ENCODE measurements around the gene PLCD1.
"Not testable (repeated sequence)": the region's sequence is repeated elsewhere in the genome, so short reads cannot be mapped to it uniquely, and the experiment has no call there.

The PLCD1 gene

GRCh38 chr3:37984051-37984450 lies 45.4 kb downstream of the PLCD1 start:
- DNase-seq, result no peak

- no peak for DNase-seq
Measured at GRCh38 chr3:37982331-37982730, 47.1 kb downstream of the PLCD1 start.

- DNase-seq, result no peak
Measured at GRCh38 chr3:37981348-37981664, 48.1 kb downstream of the PLCD1 start.

- DNase-seq, result no peak
Measured at GRCh38 chr3:37980462-37981347, 48.7 kb downstream of the PLCD1 start.

GRCh38 chr3:37979541-37980461 lies 49.6 kb downstream of the PLCD1 start:
- no peak for DNase-seq

- DNase-seq, result peak; percentile 36 to 70
Measured at GRCh38 chr3:37974121-37975083, 55.0 kb downstream of the PLCD1 start.

GRCh38 chr3:37973246-37974054 lies 56.0 kb downstream of the PLCD1 start:
- no peak for DNase-seq

- DNase-seq, result not testable (repeated sequence)
Measured at GRCh38 chr3:37972056-37972455, 57.4 kb downstream of the PLCD1 start.

- DNase-seq, result peak; percentile 16 to 25
Measured at GRCh38 chr3:37971467-37971866, 58.0 kb downstream of the PLCD1 start.

- no peak for DNase-seq
Measured at GRCh38 chr3:37970802-37971201, 58.6 kb downstream of the PLCD1 start.

- DNase-seq, result no peak
Measured at GRCh38 chr3:37969596-37970100, 59.8 kb downstream of the PLCD1 start.

- no peak for DNase-seq
Measured at GRCh38 chr3:37968813-37969595, 60.4 kb downstream of the PLCD1 start.

GRCh38 chr3:37968199-37968598 lies 61.2 kb downstream of the PLCD1 start:
- no peak for DNase-seq

- peak; percentile 16 to 40 for DNase-seq
Measured at GRCh38 chr3:37967260-37967881, 62.1 kb downstream of the PLCD1 start.

GRCh38 chr3:37964716-37965115 lies 64.7 kb downstream of the PLCD1 start:
- DNase-seq, result no peak

GRCh38 chr3:37964146-37964545 lies 65.3 kb downstream of the PLCD1 start:
- no peak for DNase-seq

- no peak for DNase-seq
Measured at GRCh38 chr3:37963635-37964034, 65.8 kb downstream of the PLCD1 start.

GRCh38 chr3:37963016-37963415 lies 66.4 kb downstream of the PLCD1 start:
- DNase-seq, result no peak

- DNase-seq, result no peak
Measured at GRCh38 chr3:37961622-37962431, 67.6 kb downstream of the PLCD1 start.

All from hippocampal formation (tissue), 2 donors.